BJ (cell line): ENCODE measurements around the gene SRPK1. TPM values are rescaled to one million over a fixed set of nuclear protein-coding genes. Genes with fewer than 3 reads are reported as not detected.

Experiments
- CTCF ChIA-PET: fragments of 350-600 bp; formaldehyde crosslinking; extraction: SDS; loops from one replicate; lab custom pipeline; 2021; ENCODE audit warnings: antibody characterized with exemption, inconsistent platforms; lab: Yijun Ruan, JAX
- POLR2A ChIA-PET: fragments of 300-600 bp; sonication (Branson Sonifier 250); formaldehyde crosslinking; extraction: SDS; loops from one replicate; lab custom pipeline; 2021; ENCODE audit warnings: antibody characterized with exemption; lab: Charles Lee
- DNase-seq: peaks from one replicate; pipeline ENCODE4 v3.0.0-alpha.2; 2011; ENCODE audit warnings: low read depth
- H3K27me3 ChIP-seq: 2 replicates; pipeline ENCODE4 v1.6.0; 2011; ENCODE audit warnings: low read length; ENCODE audit not compliant: control insufficient read depth, insufficient read depth
- H3K36me3 ChIP-seq: 2 replicates; pipeline ENCODE4 v1.5.1; 2011; ENCODE audit warnings: low read length; ENCODE audit not compliant: control insufficient read depth, insufficient read depth
- H3K4me3 ChIP-seq: 2 replicates; pipeline ENCODE4 v1.5.1; 2011; ENCODE audit warnings: low read depth, mild to moderate bottlenecking, control low read depth, low read length
- polyA plus RNA-seq: library from polyadenylated mRNA; depleted of rRNA; stranded (reverse); fragments of >200 nt; gene quantifications from 2 replicates; pipeline ENCODE4 v1.2.3, GENCODE V29; 2011
- TF ChIP-seq, protein P1 (sequence below): IDR thresholded peaks from 2 replicates; pipeline ENCODE4 v1.5.1; 2011; ENCODE audit warnings: low read depth, mild to moderate bottlenecking, control low read depth, inconsistent platforms, low read length, moderate library complexity; ENCODE audit not compliant: insufficient read depth

The SRPK1 gene
- polyA plus RNA-seq, 1 experiment, result 12.6 TPM

DNA sequence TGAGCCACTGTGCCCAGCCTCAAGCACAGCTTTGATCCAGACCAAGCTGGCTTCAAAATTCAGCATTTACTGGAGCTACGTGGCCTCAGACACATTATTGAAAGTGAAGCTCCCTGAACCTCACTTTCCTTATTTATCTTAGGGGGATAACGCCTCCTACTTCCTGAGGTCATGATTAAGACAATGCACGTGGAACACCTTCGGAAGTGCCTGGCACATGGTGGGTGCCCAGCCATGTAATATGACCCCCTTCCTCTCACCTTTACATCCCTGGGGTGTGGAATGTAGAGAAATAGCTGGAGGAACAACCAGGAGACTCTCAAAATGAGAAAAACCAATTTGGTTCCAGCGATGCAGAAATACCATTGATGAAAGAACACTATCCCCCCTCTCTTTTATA lies 122.2 kb downstream of the SRPK1 start:
- Histone ChIP-seq H3K27me3 (peaks cover 4% of the 10 kb centered on the region), H3K4me3 (no peak overlapping the region), H3K36me3 (no peaks in the 10 kb centered on the region)
- ChIA-PET POLR2A (no interaction called here), CTCF (interaction anchor here (0.8 to 1.2 kb wide), 2 partner anchors 11 to 17 kb away, joined by 3 to 5 read pairs; no protein-coding TSS in a partner anchor)
- TF ChIP-seq, protein P1, sequence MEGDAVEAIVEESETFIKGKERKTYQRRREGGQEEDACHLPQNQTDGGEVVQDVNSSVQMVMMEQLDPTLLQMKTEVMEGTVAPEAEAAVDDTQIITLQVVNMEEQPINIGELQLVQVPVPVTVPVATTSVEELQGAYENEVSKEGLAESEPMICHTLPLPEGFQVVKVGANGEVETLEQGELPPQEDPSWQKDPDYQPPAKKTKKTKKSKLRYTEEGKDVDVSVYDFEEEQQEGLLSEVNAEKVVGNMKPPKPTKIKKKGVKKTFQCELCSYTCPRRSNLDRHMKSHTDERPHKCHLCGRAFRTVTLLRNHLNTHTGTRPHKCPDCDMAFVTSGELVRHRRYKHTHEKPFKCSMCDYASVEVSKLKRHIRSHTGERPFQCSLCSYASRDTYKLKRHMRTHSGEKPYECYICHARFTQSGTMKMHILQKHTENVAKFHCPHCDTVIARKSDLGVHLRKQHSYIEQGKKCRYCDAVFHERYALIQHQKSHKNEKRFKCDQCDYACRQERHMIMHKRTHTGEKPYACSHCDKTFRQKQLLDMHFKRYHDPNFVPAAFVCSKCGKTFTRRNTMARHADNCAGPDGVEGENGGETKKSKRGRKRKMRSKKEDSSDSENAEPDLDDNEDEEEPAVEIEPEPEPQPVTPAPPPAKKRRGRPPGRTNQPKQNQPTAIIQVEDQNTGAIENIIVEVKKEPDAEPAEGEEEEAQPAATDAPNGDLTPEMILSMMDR, result no peak
- DNase-seq, result no peak

DNA sequence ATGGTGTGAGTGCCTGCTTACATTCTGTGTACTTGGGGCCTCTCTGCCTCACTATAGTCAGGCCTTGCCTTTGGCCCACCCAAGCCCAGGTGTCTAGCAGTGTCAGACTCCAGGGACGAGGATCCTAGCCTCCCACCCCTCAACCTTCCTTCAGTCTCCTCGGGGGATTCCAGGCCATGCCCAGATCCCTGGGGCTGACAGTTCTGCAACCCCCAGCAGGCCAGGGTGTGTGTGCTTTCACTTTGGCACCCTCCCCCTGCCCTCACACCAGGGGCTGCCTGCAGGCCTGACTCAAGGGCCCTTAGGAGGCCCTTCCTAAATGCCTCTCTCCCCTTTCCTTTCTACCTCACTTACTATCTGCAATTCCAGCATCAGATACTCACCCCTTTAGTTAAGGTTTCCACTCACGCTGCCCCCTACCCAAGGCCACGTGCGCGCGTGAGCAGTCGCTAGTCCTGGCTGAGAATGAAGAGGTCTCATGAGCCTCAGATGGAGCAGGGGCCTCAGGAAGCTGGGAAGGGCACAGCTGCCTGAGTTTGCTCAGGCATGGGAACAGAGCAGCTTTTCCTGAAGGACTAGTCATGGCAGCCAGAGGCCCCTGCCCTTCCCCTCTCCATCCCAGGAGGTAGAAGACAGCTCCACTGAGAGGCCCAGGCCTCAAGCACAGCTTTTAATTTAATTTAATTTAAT lies 122.9 kb downstream of the SRPK1 start:
- ChIA-PET POLR2A (no interaction called here), CTCF (interaction anchor here (0.8 to 1.9 kb wide), 3 partner anchors 10 to 16 kb away, joined by 3 to 10 read pairs (median 5); no protein-coding TSS in a partner anchor)
- Histone ChIP-seq H3K27me3 (peaks cover 7% of the 10 kb centered on the region), H3K4me3 (no peak overlapping the region), H3K36me3 (no peaks in the 10 kb centered on the region)
- DNase-seq, result no peak
- TF ChIP-seq, protein P1, result no peak

DNA sequence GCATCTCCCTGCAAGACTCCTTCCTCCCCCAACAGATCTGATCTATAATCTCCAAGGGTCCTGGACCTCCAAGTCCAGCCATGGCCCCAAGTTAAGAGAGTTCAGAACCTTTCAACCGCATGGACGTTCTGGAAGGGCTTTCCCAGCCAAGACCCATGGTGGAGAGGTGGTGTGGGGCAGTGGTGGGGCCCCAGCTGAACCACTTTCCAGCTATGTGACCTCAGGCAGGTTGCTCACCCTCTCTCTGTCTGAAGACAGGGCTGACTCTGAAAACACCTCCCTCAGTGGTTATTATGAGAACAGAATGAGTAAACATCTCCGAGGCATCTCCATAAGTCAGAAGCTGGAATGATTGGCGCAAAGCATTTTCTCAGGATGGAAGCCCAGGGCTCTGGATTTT lies 124.7 kb downstream of the SRPK1 start:
- Histone ChIP-seq H3K4me3 (no peak overlapping the region), H3K27me3 (peaks cover 8% of the 10 kb centered on the region), H3K36me3 (no peaks in the 10 kb centered on the region)
- CTCF ChIA-PET, result interaction anchor here (0.5 to 1.9 kb wide), 3 partner anchors 9 to 276 kb away, joined by 3 to 10 read pairs (median 3); no protein-coding TSS in a partner anchor
- POLR2A ChIA-PET, result interaction anchor here (0.6 kb wide), 1 partner anchor 699 kb away, joined by 5 read pairs; no protein-coding TSS in a partner anchor
- TF ChIP-seq, protein P1, result no peak
- no peak for DNase-seq

DNA sequence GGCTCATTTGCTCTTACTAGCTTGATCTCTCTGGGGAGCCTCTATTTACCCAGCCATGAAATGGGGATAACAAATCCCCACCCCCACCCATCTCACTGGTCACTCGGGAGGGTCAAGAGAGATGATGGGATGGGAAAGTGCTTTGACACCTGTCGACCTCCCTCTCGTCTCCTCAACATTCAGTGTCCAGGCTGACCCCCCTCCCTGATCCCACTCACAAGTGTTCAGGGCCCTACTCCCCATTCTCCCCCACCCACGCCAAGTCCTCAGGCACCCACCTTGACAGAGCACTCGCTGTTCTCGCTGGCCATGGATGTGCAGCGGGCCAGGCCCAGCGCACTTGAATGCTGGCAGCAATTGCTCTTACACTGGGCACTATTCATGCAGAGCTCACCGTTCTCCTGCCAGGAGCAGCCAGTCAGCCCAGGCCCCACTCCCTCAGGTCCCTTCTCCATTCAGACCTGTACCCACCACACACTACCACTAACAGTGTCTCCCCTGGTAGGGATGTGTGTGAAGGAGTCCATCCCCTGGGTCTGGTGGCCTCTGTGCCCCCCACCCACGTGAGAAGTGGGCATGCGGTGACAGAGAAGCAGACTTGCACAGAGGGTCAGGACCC lies 125.3 kb downstream of the SRPK1 start:
- ChIA-PET CTCF (no interaction called here), POLR2A (interaction anchor here (0.6 kb wide), 1 partner anchor 700 kb away, joined by 5 read pairs; no protein-coding TSS in a partner anchor)
- TF ChIP-seq, protein P1, result no peak
- H3K36me3 ChIP-seq, result no peaks in the 10 kb centered on the region
- H3K27me3 ChIP-seq, result peaks cover 8% of the 10 kb centered on the region
- H3K4me3 ChIP-seq, result no peak overlapping the region
- no peak for DNase-seq
